HepG2 (cell line): ENCODE results near the gene NUDT3. TPM values are rescaled to one million over a fixed set of nuclear protein-coding genes. Genes with fewer than 3 reads are reported as not detected.
A peak's percentile ranks its signal among the peaks of the same experiment; 100 is the strongest.

Source experiments
- ATAC-seq: fragments of 200-7000 bp; cut with Tn5 transposase; 3 replicates; pipeline ENCODE4 v1.9.1; 2020; ENCODE audit warnings: mild to moderate bottlenecking, moderate library complexity
- BruUV-seq: library from RNA; stranded (reverse); fragments of 400-500 nt; replicated peaks from 2 replicates; lab custom pipeline; 2021; lab: Mats Ljungman, UMichigan
- CTCF ChIA-PET: fragments of 300-600 bp; formaldehyde crosslinking; extraction: SDS; loops from one replicate; lab custom pipeline; 2021; ENCODE audit warnings: low total read pairs, inconsistent platforms, low intra/inter-chr PET ratio; lab: Yijun Ruan, JAX
- POLR2A ChIA-PET: fragments of 350-600 bp; sonication (Branson Sonifier 250); formaldehyde crosslinking; loops from one replicate; lab custom pipeline; 2020; ENCODE audit warnings: antibody characterized with exemption, inconsistent platforms; lab: Yijun Ruan, JAX
- DNase-seq: peaks from one replicate; pipeline ENCODE4 v3.0.0-alpha.2; 2015; ENCODE audit warnings: low spot score
- FAIRE-seq: peaks from 3 replicates; lab custom pipeline; 2011; peaks lifted over from hg19 to GRCh38; lab: Jason Lieb, UNC
- H2AFZ ChIP-seq: one replicate; pipeline ENCODE4 v1.6.1; 2011; ENCODE audit warnings: low read length, inconsistent platforms
- H3K27ac ChIP-seq: fragments of 300-600 bp; 3 replicates; pipeline ENCODE4 v1.8.0; 2011; ENCODE audit warnings: mixed run types, mild to moderate bottlenecking, mixed read lengths, low read length, inconsistent platforms; ENCODE audit not compliant: insufficient read depth; ENCODE audit errors: extremely low read length
- H3K27me3 ChIP-seq, 2 experiments: fragments of 200-600 bp in 1 of 2; 2 replicates in 1 of 2; 3 replicates in 1 of 2; pipeline versions ENCODE4 v1.6.0 to v1.8.0; 2011; ENCODE audit warnings: low read length in 2 of 2, mild to moderate bottlenecking in 2 of 2, moderate library complexity in 2 of 2, inconsistent platforms in 1 of 2; ENCODE audit not compliant: insufficient read depth in 2 of 2, control insufficient read depth in 1 of 2
- H3K36me3 ChIP-seq, 2 experiments: fragments of 200-600 bp in 1 of 2; replicated peaks in 1 of 2; 2 replicates in 1 of 2; 3 replicates in 1 of 2; pipeline versions ENCODE4 v1.5.1 to v1.8.0; 2011; ENCODE audit warnings: low read length in 2 of 2, inconsistent platforms in 1 of 2; ENCODE audit not compliant: insufficient read depth in 2 of 2, control insufficient read depth in 1 of 2
- H3K4me1 ChIP-seq: 2 replicates; pipeline ENCODE4 v1.5.1; 2012; ENCODE audit warnings: low read length, inconsistent platforms; ENCODE audit not compliant: insufficient read depth
- H3K4me2 ChIP-seq: 2 replicates; pipeline ENCODE4 v1.6.0; 2011; ENCODE audit warnings: low read depth, low read length, inconsistent platforms
- H3K4me3 ChIP-seq, 3 experiments: fragments of 200-600 bp in 1 of 3; sonication (generic), shearing (Covaris generic) in 1 of 3; replicated peaks in 1 of 3; 2 replicates each; pipeline ENCODE4 v1.5.1; 2011 to 2016; ENCODE audit warnings: low read length in 3 of 3, inconsistent platforms in 2 of 3, low read depth in 2 of 3, mild to moderate bottlenecking in 2 of 3, control low read depth in 1 of 3, mixed read lengths in 1 of 3; ENCODE audit not compliant: insufficient read depth in 1 of 3
- H3K79me2 ChIP-seq: one replicate; pipeline ENCODE4 v1.6.1; 2011; ENCODE audit warnings: low read length, inconsistent platforms; ENCODE audit not compliant: insufficient read depth
- H3K9ac ChIP-seq: 2 replicates; pipeline ENCODE4 v1.6.0; 2011; ENCODE audit warnings: mild to moderate bottlenecking, low read depth, low read length, inconsistent platforms; ENCODE audit not compliant: insufficient read depth
- H3K9me3 ChIP-seq: 2 replicates; pipeline ENCODE4 v1.5.1; 2012; ENCODE audit warnings: mild to moderate bottlenecking, low read length
- H4K20me1 ChIP-seq: 2 replicates; pipeline ENCODE4 v1.6.0; 2011; ENCODE audit warnings: inconsistent platforms, mild to moderate bottlenecking, low read length, moderate library complexity; ENCODE audit not compliant: insufficient read depth
- ARID5B ChIP-seq: IDR thresholded peaks from 2 replicates; pipeline ENCODE4 v1.4.0; 2020; ENCODE audit warnings: mild to moderate bottlenecking, missing genetic modification reagents
- BCL6 ChIP-seq: IDR thresholded peaks from 2 replicates; pipeline ENCODE4 v1.6.1; 2016; ENCODE audit warnings: missing genetic modification reagents, missing compliant biosample characterization
- CAMTA2 ChIP-seq: sonication (generic); formaldehyde crosslinking; IDR thresholded peaks from 2 replicates; pipeline ENCODE4 v1.4.0; 2020; ENCODE audit warnings: mild to moderate bottlenecking, missing genetic modification reagents, borderline replicate concordance
- FOXA3 ChIP-seq: IDR thresholded peaks from 2 replicates; pipeline ENCODE4 v1.6.1; 2016; ENCODE audit warnings: missing genetic modification reagents, missing compliant biosample characterization
- FOXP1 ChIP-seq, 2 experiments: fragments of 450-650 bp in 1 of 2; IDR thresholded peaks; 2 replicates each; pipeline ENCODE4 v1.6.1; 2017 to 2018; ENCODE audit warnings: antibody characterized with exemption in 1 of 2
- HDAC2 ChIP-seq: sonication (generic); formaldehyde crosslinking; IDR thresholded peaks from 2 replicates; pipeline ENCODE4 v1.4.0; 2020; ENCODE audit warnings: missing genetic modification reagents
- HNRNPH1 ChIP-seq: fragments of 200-400 bp; formaldehyde crosslinking; optimal IDR thresholded peaks from 2 replicates; pipeline ENCODE3; 2017; ENCODE audit warnings: mild to moderate bottlenecking, low read depth, low read length
- ISL2 ChIP-seq: sonication (generic); formaldehyde crosslinking; IDR thresholded peaks from 2 replicates; pipeline ENCODE4 v1.5.0; 2020; ENCODE audit warnings: missing genetic modification reagents
- KAT2B ChIP-seq: fragments of 150-350 bp; IDR thresholded peaks from 2 replicates; pipeline ENCODE4 v1.6.1; 2014; ENCODE audit warnings: low read depth, low read length, borderline replicate concordance
- MIER2 ChIP-seq: IDR thresholded peaks from 2 replicates; pipeline ENCODE4 v1.6.1; 2016; ENCODE audit warnings: missing biosample characterization, missing genetic modification reagents
- PLRG1 ChIP-seq: fragments of 450-650 bp; conservative IDR thresholded peaks from 2 replicates; pipeline ENCODE4 v1.6.1; 2016
- SMYD3 ChIP-seq: sonication (generic); formaldehyde crosslinking; IDR thresholded peaks from 2 replicates; pipeline ENCODE4 v1.8.1; 2023; ENCODE audit warnings: mild to moderate bottlenecking, missing genetic modification reagents
- TAF1 ChIP-seq: sonication (generic); formaldehyde crosslinking; IDR thresholded peaks from 2 replicates; pipeline ENCODE4 v1.4.0; 2020; ENCODE audit warnings: missing genetic modification reagents
- TCF7 ChIP-seq: sonication (generic); IDR thresholded peaks from 2 replicates; pipeline ENCODE4 v1.6.1; 2016; ENCODE audit warnings: antibody characterized with exemption, low read depth
- TCF7L2 ChIP-seq: IDR thresholded peaks from 2 replicates; pipeline ENCODE4 v1.6.1; 2011; ENCODE audit warnings: mild to moderate bottlenecking, low read depth, low read length, moderate library complexity
- TGIF2 ChIP-seq: IDR thresholded peaks from 2 replicates; pipeline ENCODE4 v1.6.1; 2016; ENCODE audit warnings: control low read depth, missing compliant biosample characterization
- ZBTB20 ChIP-seq: sonication (generic); formaldehyde crosslinking; IDR thresholded peaks from 2 replicates; pipeline ENCODE4 v1.8.1; 2023; ENCODE audit warnings: missing genetic modification reagents, low read depth, mild to moderate bottlenecking, borderline replicate concordance
- ZBTB21 ChIP-seq: sonication (generic); formaldehyde crosslinking; IDR thresholded peaks from 2 replicates; pipeline ENCODE4 v1.4.0; 2020; ENCODE audit warnings: missing genetic modification reagents
- ZFP36L2 ChIP-seq: sonication (generic); formaldehyde crosslinking; IDR thresholded peaks from 2 replicates; pipeline ENCODE4 v1.4.0; 2020; ENCODE audit warnings: missing genetic modification reagents
- ZFP82 ChIP-seq: sonication (generic); formaldehyde crosslinking; IDR thresholded peaks from 2 replicates; pipeline ENCODE4 v1.5.1; 2020; ENCODE audit warnings: mild to moderate bottlenecking, missing genetic modification reagents, borderline replicate concordance
- ZNF432 ChIP-seq: sonication (generic); formaldehyde crosslinking; IDR thresholded peaks from 2 replicates; pipeline ENCODE4 v1.5.0; 2020; ENCODE audit warnings: missing genetic modification reagents, mild to moderate bottlenecking, borderline replicate concordance
- ZNF644 ChIP-seq: IDR thresholded peaks from 2 replicates; pipeline ENCODE4 v1.6.1; 2016; ENCODE audit warnings: low read depth
- ZNF773 ChIP-seq: sonication (generic); formaldehyde crosslinking; IDR thresholded peaks from 2 replicates; pipeline ENCODE4 v1.4.0; 2020; ENCODE audit warnings: missing genetic modification reagents, borderline replicate concordance
- ZNF782 ChIP-seq: sonication (generic); formaldehyde crosslinking; IDR thresholded peaks from 2 replicates; pipeline ENCODE4 v1.4.0; 2020; ENCODE audit warnings: missing genetic modification reagents, mild to moderate bottlenecking, borderline replicate concordance
- ZNF788 ChIP-seq: sonication (generic); formaldehyde crosslinking; IDR thresholded peaks from 2 replicates; pipeline ENCODE4 v1.5.0; 2020; ENCODE audit warnings: mild to moderate bottlenecking, missing genetic modification reagents, borderline replicate concordance
- WGBS: methylation state at CpG from one replicate; pipeline ENCODE4 v1.1.6; 2017; ENCODE audit warnings: low lambda C conversion rate; 5-methylcytosine and 5-hydroxymethylcytosine counted together
- in situ Hi-C: cut with HindIII; loops from 2 replicates; pipeline ENCODE4 v1.10.0; 2017; ENCODE audit warnings: low pct_unique_long_range_greater_than_20kb; ENCODE audit not compliant: extremely low pct_ligation_motif_present
- intact Hi-C: fragments of 100-400 bp; cut with micrococcal nuclease; formaldehyde crosslinking; loops from one replicate; pipeline ENCODE4 v1.10.0; 2022; ENCODE audit not compliant: unreplicated experiment
- polyA plus RNA-seq, 8 experiments: library from polyadenylated mRNA; depleted of rRNA in 3 of 8; stranded (reverse) in 7 of 8; unstranded in 1 of 8; fragments of >200 nt; fragmentation: Illumina TruSeq in 4 of 8; extraction: Trizol in 4 of 8; gene quantifications; 2 replicates each; pipeline versions ENCODE4 v1.2.1 to v1.2.3, GENCODE V29; 2011 to 2016; ENCODE audit warnings: low read depth in 4 of 8, missing spikeins in 1 of 8, mixed read lengths in 1 of 8; ENCODE audit not compliant: insufficient read depth in 1 of 8
- total RNA-seq, 5 experiments: library from RNA; depleted of rRNA; stranded (reverse); fragments of >200 nt; fragmentation: Illumina TruSeq; extraction: Trizol; gene quantifications; 2 replicates each; pipeline ENCODE4 v1.2.3, GENCODE V29; 2016; ENCODE audit warnings: low read depth in 1 of 5
- TF ChIP-seq, protein P1 (sequence below): IDR thresholded peaks from 2 replicates; pipeline ENCODE4 v1.6.1; 2016; ENCODE audit warnings: low read depth, borderline replicate concordance

Gene NUDT3
- total and polyA plus RNA-seq, 2 of the 13 experiments (the other 11 are each of a cell fraction or from before 2014, with no cell fraction given): 20.2 to 20.6 TPM

GRCh38 chr6:34369385-34369784, 23.1 kb downstream of the NUDT3 start:
- ATAC-seq (no peak), DNase-seq (no peak), FAIRE-seq (no peak)
- BruUV-seq: no TSS peak
- ChIA-PET POLR2A (no interaction called here), CTCF (no interaction called here)
- Histone ChIP-seq H3K36me3 (peaks cover 0 to 1% of the 10 kb centered on the region in 2 experiments; a peak in 2 of 5 replicates), H3K9ac (no peak overlapping the region), H3K4me3 (no peak overlapping the region), H3K9me3 (no peaks in the 10 kb centered on the region), H3K27me3 (no peaks in the 10 kb centered on the region), H2AFZ (no peak overlapping the region), H3K27ac (no peak overlapping the region), H3K79me2 (peaks cover 52% of the 10 kb centered on the region), H3K4me2 (no peak overlapping the region), H4K20me1 (peaks cover 9% of the 10 kb centered on the region; the same call in 1 of the 2 replicates), H3K4me1 (peaks cover 23% of the 10 kb centered on the region)
- 64% methylated on average over 4 of the region's 4 CpGs for WGBS
- in situ Hi-C loops (no loop called here), intact Hi-C loops (no loop called here)
- TF ChIP-seq CAMTA2 (CRISPR knock-in tag): no peak
- peak; percentile 81 for TF ChIP-seq TCF7
- no peak for TF ChIP-seq TGIF2 (CRISPR knock-in tag)
- no peak for TF ChIP-seq HDAC2 (CRISPR knock-in tag)
- TF ChIP-seq ZNF788 (CRISPR knock-in tag): no peak
- TF ChIP-seq FOXA3 (CRISPR knock-in tag): peak; percentile 24; the same call in 1 of the 2 replicates
- TF ChIP-seq, protein P1, sequence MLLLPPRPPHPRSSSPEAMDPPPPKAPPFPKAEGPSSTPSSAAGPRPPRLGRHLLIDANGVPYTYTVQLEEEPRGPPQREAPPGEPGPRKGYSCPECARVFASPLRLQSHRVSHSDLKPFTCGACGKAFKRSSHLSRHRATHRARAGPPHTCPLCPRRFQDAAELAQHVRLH (CRISPR knock-in tag): no peak
- TF ChIP-seq ZFP82 (CRISPR knock-in tag): no peak
- TF ChIP-seq MIER2: no peak
- TF ChIP-seq ZBTB21 (CRISPR knock-in tag): peak; percentile 65; the same call in 1 of the 2 replicates
- TF ChIP-seq HNRNPH1: no peak
- TF ChIP-seq ZFP36L2 (CRISPR knock-in tag): no peak
- peak; percentile 83 for TF ChIP-seq KAT2B
- TF ChIP-seq BCL6: peak; percentile 76
- no peak for TF ChIP-seq TCF7L2
- no peak for TF ChIP-seq ZNF644
- no peak for TF ChIP-seq ZBTB20
- peak; percentile 19; the same call in 1 of the 2 replicates for TF ChIP-seq ARID5B (CRISPR knock-in tag)
- TF ChIP-seq ISL2 (CRISPR knock-in tag): 0 out of 2 replicates have a peak, but pooled peaks have one; percentile 20
- no peak for TF ChIP-seq ZNF773 (CRISPR knock-in tag)
- no peak for TF ChIP-seq ZNF432 (CRISPR knock-in tag)
- TF ChIP-seq ZNF782 (CRISPR knock-in tag): no peak
- TF ChIP-seq SMYD3 (CRISPR knock-in tag): no peak
- no peak for TF ChIP-seq PLRG1
- TF ChIP-seq TAF1 (CRISPR knock-in tag): no peak
- TF ChIP-seq FOXP1 (IDR thresholded peaks at IDR 0.05): no peak
- peak; percentile 10; the same call in 1 of the 2 replicates for TF ChIP-seq FOXP1 (CRISPR knock-in tag; IDR thresholded peaks at IDR 0.05)
